ENCODE data around the gene NRXN2.
"Not testable (repeated sequence)": the region's sequence is repeated elsewhere in the genome, so short reads cannot be mapped to it uniquely, and the experiment has no call there.

NRXN2 gene

GRCh38 chr11:64667154-64667745 is 55.7 kb downstream of the NRXN2 start:
- no peak for DNase-seq
- Histone ChIP-seq H2AFZ (ENCODE audit: low read length) (no peak overlapping the region), H3K27ac (ENCODE audit: low read length) (no peak overlapping the region), H3F3A (ENCODE audit: insufficient read depth, low read length) (no peaks in the 10 kb centered on the region), H3K27me3 (replicated peaks; ENCODE audit: insufficient read depth, low read length) (peaks cover 95% of the 10 kb centered on the region), H3K4me1 (ENCODE audit: low read length) (no peaks in the 10 kb centered on the region), H3K36me3 (replicated peaks; ENCODE audit: insufficient read depth, low read length) (no peaks in the 10 kb centered on the region), H3K9me2 (replicated peaks; ENCODE audit: insufficient read depth, low read length) (no peaks in the 10 kb centered on the region), H3K9ac (ENCODE audit: low read length) (no peak overlapping the region), H3K4me2 (ENCODE audit: low read depth, low read length) (no peak overlapping the region), H3K79me2 (ENCODE audit: low read length) (no peaks in the 10 kb centered on the region), H3K9me3 (replicated peaks; ENCODE audit: insufficient read depth, low read length) (no peaks in the 10 kb centered on the region), H3K4me3 (ENCODE audit: low read length) (no peak overlapping the region), H4K20me1 (ENCODE audit: insufficient read depth, low read length) (no peaks in the 10 kb centered on the region)
- TF ChIP-seq EZH2 (optimal IDR thresholded peaks at IDR 0.05; ENCODE audit: low read depth, low read length) (no peak), EZH2phosphoT487 (IDR thresholded peaks at IDR 0.05; ENCODE audit: low read length) (no peak), CTCF (IDR thresholded peaks at IDR 0.05; ENCODE audit: low read length) (no peak)

- no peak overlapping the region for H3K4me2 ChIP-seq (ENCODE audit: low read depth, low read length)
Measured at GRCh38 chr11:64665411-64665821, 57.6 kb downstream of the NRXN2 start.

GRCh38 chr11:64664236-64664870 is 58.6 kb downstream of the NRXN2 start:
- H3K9me2 ChIP-seq (replicated peaks; ENCODE audit: insufficient read depth, low read length); H2AFZ ChIP-seq (ENCODE audit: low read length); H3K4me2 ChIP-seq (ENCODE audit: low read depth, low read length); H3K4me3 ChIP-seq (ENCODE audit: low read length); H3K36me3 ChIP-seq (replicated peaks; ENCODE audit: insufficient read depth, low read length); H3K79me2 ChIP-seq (ENCODE audit: low read length); H3F3A ChIP-seq (ENCODE audit: insufficient read depth, low read length); H4K20me1 ChIP-seq (ENCODE audit: insufficient read depth, low read length); H3K9ac ChIP-seq (ENCODE audit: low read length); H3K4me1 ChIP-seq (ENCODE audit: low read length); DNase-seq; H3K9me3 ChIP-seq (replicated peaks; ENCODE audit: insufficient read depth, low read length); H3K27ac ChIP-seq (ENCODE audit: low read length): not testable (repeated sequence)
- H3K27me3 ChIP-seq (replicated peaks; ENCODE audit: insufficient read depth, low read length), result peaks cover 95% of the 10 kb centered on the region

More at GRCh38 chr11:64665411-64665821, 57.6 kb downstream of the NRXN2 start:
- no peak for DNase-seq
- H3F3A ChIP-seq (ENCODE audit: insufficient read depth, low read length), result no peaks in the 10 kb centered on the region
- no peak overlapping the region for H3K9ac ChIP-seq (ENCODE audit: low read length)
- peaks cover 96% of the 10 kb centered on the region for H3K27me3 ChIP-seq (replicated peaks; ENCODE audit: insufficient read depth, low read length)
- no peak for TF ChIP-seq EZH2phosphoT487 (IDR thresholded peaks at IDR 0.05; ENCODE audit: low read length)
- no peak for TF ChIP-seq CTCF (IDR thresholded peaks at IDR 0.05; ENCODE audit: low read length)
- no peak for TF ChIP-seq EZH2 (optimal IDR thresholded peaks at IDR 0.05; ENCODE audit: low read depth, low read length)
- no peak overlapping the region for H3K4me3 ChIP-seq (ENCODE audit: low read length)
- H4K20me1 ChIP-seq (ENCODE audit: insufficient read depth, low read length), result no peaks in the 10 kb centered on the region
- H3K9me2 ChIP-seq (replicated peaks; ENCODE audit: insufficient read depth, low read length), result no peaks in the 10 kb centered on the region
- no peak overlapping the region for H3K27ac ChIP-seq (ENCODE audit: low read length)
- no peak overlapping the region for H2AFZ ChIP-seq (ENCODE audit: low read length)
- H3K9me3 ChIP-seq (replicated peaks; ENCODE audit: insufficient read depth, low read length), result no peaks in the 10 kb centered on the region
- H3K79me2 ChIP-seq (ENCODE audit: low read length), result no peaks in the 10 kb centered on the region
- H3K4me1 ChIP-seq (ENCODE audit: low read length), result no peaks in the 10 kb centered on the region
- H3K36me3 ChIP-seq (replicated peaks; ENCODE audit: insufficient read depth, low read length), result no peaks in the 10 kb centered on the region

- no peak for DNase-seq
Measured at GRCh38 chr11:64663656-64664055, 59.3 kb downstream of the NRXN2 start.

More at GRCh38 chr11:64663656-64664055, 59.3 kb downstream of the NRXN2 start:
- no peaks in the 10 kb centered on the region for H3K9me2 ChIP-seq (replicated peaks; ENCODE audit: insufficient read depth, low read length)
- H3K79me2 ChIP-seq (ENCODE audit: low read length), result no peaks in the 10 kb centered on the region
- H3K4me3 ChIP-seq (ENCODE audit: low read length), result no peak overlapping the region
- no peaks in the 10 kb centered on the region for H3F3A ChIP-seq (ENCODE audit: insufficient read depth, low read length)
- no peaks in the 10 kb centered on the region for H3K4me1 ChIP-seq (ENCODE audit: low read length)
- TF ChIP-seq EZH2 (optimal IDR thresholded peaks at IDR 0.05; ENCODE audit: low read depth, low read length) (no peak), CTCF (IDR thresholded peaks at IDR 0.05; ENCODE audit: low read length) (no peak), EZH2phosphoT487 (IDR thresholded peaks at IDR 0.05; ENCODE audit: low read length) (no peak)
- no peak overlapping the region for H3K4me2 ChIP-seq (ENCODE audit: low read depth, low read length)
- H3K27ac ChIP-seq (ENCODE audit: low read length), result no peak overlapping the region
- no peaks in the 10 kb centered on the region for H3K9me3 ChIP-seq (replicated peaks; ENCODE audit: insufficient read depth, low read length)
- H3K9ac ChIP-seq (ENCODE audit: low read length), result no peak overlapping the region
- H3K36me3 ChIP-seq (replicated peaks; ENCODE audit: insufficient read depth, low read length), result no peaks in the 10 kb centered on the region
- H4K20me1 ChIP-seq (ENCODE audit: insufficient read depth, low read length), result no peaks in the 10 kb centered on the region
- H3K27me3 ChIP-seq (replicated peaks; ENCODE audit: insufficient read depth, low read length), result peaks cover 93% of the 10 kb centered on the region
- no peak overlapping the region for H2AFZ ChIP-seq (ENCODE audit: low read length)

Data from MM.1S (cell line).